KMS-11 (cell line): Measurements from ENCODE around the gene EARS2.

Experiments
- H2AFZ ChIP-seq: fragments of 200-600 bp; sonication (generic); 2 replicates; pipeline ENCODE4 v1.6.1; 2016; ENCODE audit warnings: antibody characterized with exemption, mixed run types, low read depth
- H3K27ac ChIP-seq: fragments of 200-600 bp; sonication (generic); 2 replicates; pipeline ENCODE4 v1.6.1; 2016; ENCODE audit warnings: mild to moderate bottlenecking, mixed run types
- H3K27me3 ChIP-seq: fragments of 200-600 bp; sonication (generic); 2 replicates; pipeline ENCODE4 v1.6.1; 2017; ENCODE audit warnings: mild to moderate bottlenecking, low read depth, mixed run types, moderate library complexity; ENCODE audit not compliant: insufficient read depth
- H3K36me3 ChIP-seq: fragments of 200-600 bp; sonication (generic); 2 replicates; pipeline ENCODE4 v1.6.1; 2017; ENCODE audit warnings: mild to moderate bottlenecking, mixed run types; ENCODE audit not compliant: insufficient read depth
- H3K4me1 ChIP-seq: fragments of 200-600 bp; sonication (generic); 2 replicates; pipeline ENCODE4 v1.6.1; 2016; ENCODE audit warnings: mild to moderate bottlenecking, low read depth, mixed run types; ENCODE audit not compliant: poor library complexity, severe bottlenecking
- H3K4me2 ChIP-seq: fragments of 200-600 bp; sonication (generic); 2 replicates; pipeline ENCODE4 v1.7.0; 2016; ENCODE audit warnings: mild to moderate bottlenecking, mixed run types
- H3K4me3 ChIP-seq: fragments of 200-600 bp; sonication (generic); IDR thresholded peaks from 2 replicates; pipeline ENCODE4 v1.6.1; 2017; ENCODE audit warnings: low read depth, low read length, mixed read lengths; ENCODE audit not compliant: insufficient read depth
- H3K79me2 ChIP-seq: fragments of 200-600 bp; sonication (generic); 2 replicates; pipeline ENCODE4 v1.6.1; 2016; ENCODE audit warnings: low read depth, mixed run types; ENCODE audit not compliant: insufficient read depth
- H3K9ac ChIP-seq: fragments of 200-600 bp; sonication (generic); 2 replicates; pipeline ENCODE4 v1.6.1; 2016; ENCODE audit warnings: mild to moderate bottlenecking, mixed run types
- H4K20me1 ChIP-seq: fragments of 200-600 bp; sonication (generic); 2 replicates; pipeline ENCODE4 v1.6.1; 2016; ENCODE audit warnings: mild to moderate bottlenecking, mixed run types; ENCODE audit not compliant: insufficient read depth
- CTCF ChIP-seq: fragments of 200-600 bp; sonication (generic); conservative IDR thresholded peaks from 2 replicates; pipeline ENCODE4 v1.6.1; 2017; ENCODE audit warnings: low read depth, mild to moderate bottlenecking, antibody characterized with exemption, low read length, moderate library complexity, mixed read lengths

Gene EARS2

GRCh38 chr16:23537390-23537789 is 19.8 kb downstream of the EARS2 start:
- Histone ChIP-seq H4K20me1 (no peaks in the 10 kb centered on the region), H3K27ac (no peak overlapping the region), H3K79me2 (no peaks in the 10 kb centered on the region), H2AFZ (no peak overlapping the region), H3K9ac (no peak overlapping the region), H3K4me1 (peaks cover 14% of the 10 kb centered on the region), H3K27me3 (no peaks in the 10 kb centered on the region), H3K4me2 (no peak overlapping the region), H3K36me3 (peaks cover 13% of the 10 kb centered on the region; the same call in 1 of the 2 replicates), H3K4me3 (no peak overlapping the region)
- no peak for TF ChIP-seq CTCF

GRCh38 chr16:23535901-23536300 is 21.2 kb downstream of the EARS2 start:
- no peak overlapping the region for H3K4me2 ChIP-seq
- H3K27ac ChIP-seq = no peak overlapping the region
- no peaks in the 10 kb centered on the region for H3K79me2 ChIP-seq
- TF ChIP-seq CTCF = no peak
- H2AFZ ChIP-seq = no peak overlapping the region
- H3K4me3 ChIP-seq = no peak overlapping the region
- no peaks in the 10 kb centered on the region for H3K27me3 ChIP-seq
- peaks cover 13% of the 10 kb centered on the region; the same call in 1 of the 2 replicates for H3K36me3 ChIP-seq
- peaks cover 14% of the 10 kb centered on the region for H3K4me1 ChIP-seq
- no peak overlapping the region for H3K9ac ChIP-seq
- H4K20me1 ChIP-seq = no peaks in the 10 kb centered on the region

GRCh38 chr16:23534868-23535860 is 22.0 kb downstream of the EARS2 start:
- Histone ChIP-seq H3K4me1 (peaks cover 14% of the 10 kb centered on the region), H3K4me2 (no peak overlapping the region), H3K4me3 (no peak overlapping the region), H3K27me3 (no peaks in the 10 kb centered on the region), H2AFZ (no peak overlapping the region), H3K79me2 (no peaks in the 10 kb centered on the region), H3K36me3 (peaks cover 9% of the 10 kb centered on the region; the same call in 1 of the 2 replicates), H3K27ac (no peak overlapping the region), H3K9ac (no peak overlapping the region), H4K20me1 (no peaks in the 10 kb centered on the region)
- no peak for TF ChIP-seq CTCF

- Histone ChIP-seq H2AFZ (no peak overlapping the region), H3K79me2 (no peaks in the 10 kb centered on the region), H3K4me3 (no peak overlapping the region), H3K4me2 (no peak overlapping the region), H4K20me1 (no peaks in the 10 kb centered on the region), H3K27me3 (no peaks in the 10 kb centered on the region), H3K9ac (no peak overlapping the region), H3K4me1 (peaks cover 5% of the 10 kb centered on the region), H3K27ac (no peak overlapping the region), H3K36me3 (peaks cover 4% of the 10 kb centered on the region; the same call in 1 of the 2 replicates)
- TF ChIP-seq CTCF = no peak
These were observed 24.7 kb downstream of the EARS2 start for GRCh38 chr16:23532448-23532847.
